Smooth muscle cell (in vitro differentiated cells): ENCODE data around the gene SCEL. TPM values are rescaled to one million over a fixed set of nuclear protein-coding genes. Genes with fewer than 3 reads are reported as not detected.

Experiments used
- DNase-seq: peaks from one replicate; lab custom pipeline; 2025; ENCODE audit not compliant: unreplicated experiment; lab: John Stamatoyannopoulos, UW
- H2AFZ ChIP-seq: fragments of 200-600 bp; sonication (generic); 2 replicates; pipeline ENCODE4 v1.6.0; 2016; ENCODE audit warnings: antibody characterized with exemption, low read depth, mild to moderate bottlenecking
- H3F3A ChIP-seq: fragments of 200-600 bp; sonication (generic); 2 replicates; pipeline ENCODE4 v1.6.0; 2017; ENCODE audit warnings: antibody characterized with exemption, low read depth
- H3K27ac ChIP-seq: fragments of 200-600 bp; sonication (generic); 2 replicates; pipeline ENCODE4 v1.5.1; 2016; ENCODE audit warnings: low read depth, mild to moderate bottlenecking
- H3K27me3 ChIP-seq: fragments of 200-600 bp; sonication (generic); 2 replicates; pipeline ENCODE4 v1.6.1; 2016; ENCODE audit warnings: low read depth, mild to moderate bottlenecking
- H3K36me3 ChIP-seq: fragments of 200-600 bp; sonication (generic); 2 replicates; pipeline ENCODE4 v1.5.1; 2016; ENCODE audit warnings: low read depth
- H3K4me1 ChIP-seq: fragments of 200-600 bp; sonication (generic); 2 replicates; pipeline ENCODE4 v1.5.1; 2016; ENCODE audit warnings: low read depth
- H3K4me2 ChIP-seq: fragments of 200-600 bp; sonication (generic); 2 replicates; pipeline ENCODE4 v1.6.0; 2016; ENCODE audit warnings: mild to moderate bottlenecking
- H3K4me3 ChIP-seq: fragments of 200-600 bp; sonication (generic); 2 replicates; pipeline ENCODE4 v1.5.1; 2016; ENCODE audit warnings: mild to moderate bottlenecking
- H3K79me2 ChIP-seq: fragments of 200-600 bp; sonication (generic); 2 replicates; pipeline ENCODE4 v1.6.0; 2016; ENCODE audit warnings: low read depth, mild to moderate bottlenecking
- H3K9ac ChIP-seq: fragments of 200-600 bp; sonication (generic); 2 replicates; pipeline ENCODE4 v1.6.0; 2016; ENCODE audit warnings: low read depth
- H3K9me3 ChIP-seq: fragments of 200-600 bp; sonication (generic); replicated peaks from 2 replicates; pipeline ENCODE4 v1.5.1; 2016; ENCODE audit warnings: low read depth
- H4K20me1 ChIP-seq: fragments of 200-600 bp; sonication (generic); 2 replicates; pipeline ENCODE4 v1.6.0; 2016; ENCODE audit warnings: low read depth
- CTCF ChIP-seq: fragments of 200-600 bp; sonication (generic); IDR thresholded peaks from 2 replicates; pipeline ENCODE4 v1.5.1; 2017; ENCODE audit warnings: borderline replicate concordance, mild to moderate bottlenecking, antibody characterized with exemption; ENCODE audit not compliant: insufficient read depth, poor library complexity, severe bottlenecking
- WGBS: methylation state at CpG from one replicate; pipeline ENCODE4 v1.1.7; 2016; ENCODE audit warnings: low lambda C conversion rate; 5-methylcytosine and 5-hydroxymethylcytosine counted together
- polyA plus RNA-seq: library from polyadenylated mRNA; unstranded; fragments of >200 nt; fragmentation: Nextera tagmentation; extraction: Ambion mirVana; gene quantifications from 2 replicates; pipeline ENCODE4 v1.2.1, GENCODE V29; 2016
- total RNA-seq: library from RNA; depleted of rRNA; stranded (reverse); fragments of >200 nt; gene quantifications from 2 replicates; pipeline ENCODE4 v1.2.3, GENCODE V29; 2014

Gene SCEL
- 4.3 TPM in 2 replicates for total RNA-seq
- polyA plus RNA-seq = 0.54 and 0.55 TPM in 2 replicates

GRCh38 chr13:77535448-77535847, at the start of gene SCEL:
TSS of gene SCEL (plus strand) at chr13:77535706. CDS start at chr13:77555876, 20,170 bp downstream.
- Histone ChIP-seq H2AFZ (no peak within 1 kb of the TSS), H3K27ac (peak within 1 kb of the TSS; percentile 43), H3K9ac (no peak within 1 kb of the TSS), H4K20me1 (no peaks in the 10 kb centered on the region), H3K4me2 (no peak within 1 kb of the TSS), H3F3A (no peaks in the 10 kb centered on the region), H3K27me3 (no peaks in the 10 kb centered on the region), H3K79me2 (no peaks in the 10 kb centered on the region), H3K36me3 (no peaks in the 10 kb centered on the region), H3K9me3 (no peaks in the 10 kb centered on the region), H3K4me1 (no peaks in the 10 kb centered on the region), H3K4me3 (no peak within 1 kb of the TSS)
- no peak for TF ChIP-seq CTCF
- DNase-seq = no peak
- 67% methylated on average over 1 of the region's 1 CpG for WGBS

- Histone ChIP-seq H3K36me3 (no peaks in the 10 kb centered on the region), H3F3A (no peaks in the 10 kb centered on the region), H3K4me2 (no peak overlapping the region), H3K4me3 (no peak overlapping the region), H3K9ac (no peak overlapping the region), H4K20me1 (no peaks in the 10 kb centered on the region), H3K79me2 (no peaks in the 10 kb centered on the region), H3K27ac (no peak overlapping the region), H3K4me1 (no peaks in the 10 kb centered on the region), H3K27me3 (no peaks in the 10 kb centered on the region), H2AFZ (no peak overlapping the region), H3K9me3 (no peaks in the 10 kb centered on the region)
- WGBS = 95% methylated on average over 4 of the region's 4 CpGs
- DNase-seq = no peak
- no peak for TF ChIP-seq CTCF
These were observed 45.8 kb upstream of the SCEL start for GRCh38 chr13:77489566-77490337.

- H3K4me2 ChIP-seq = no peak overlapping the region
- no peaks in the 10 kb centered on the region for H4K20me1 ChIP-seq
- TF ChIP-seq CTCF = peak; percentile 23
- no peak overlapping the region for H3K27ac ChIP-seq
- no peak overlapping the region for H3K4me3 ChIP-seq
- H2AFZ ChIP-seq = no peak overlapping the region
- WGBS = 69% methylated on average over 1 of the region's 1 CpG
- H3F3A ChIP-seq = no peaks in the 10 kb centered on the region
- H3K36me3 ChIP-seq = no peaks in the 10 kb centered on the region
- H3K9ac ChIP-seq = no peak overlapping the region
- no peak for DNase-seq
- no peaks in the 10 kb centered on the region for H3K4me1 ChIP-seq
- H3K9me3 ChIP-seq = no peaks in the 10 kb centered on the region
- no peaks in the 10 kb centered on the region for H3K79me2 ChIP-seq
- H3K27me3 ChIP-seq = no peaks in the 10 kb centered on the region
These were observed 42.5 kb upstream of the SCEL start for GRCh38 chr13:77492982-77493381.

- no peak overlapping the region for H3K4me3 ChIP-seq
- H3K27ac ChIP-seq = no peak overlapping the region
- DNase-seq = no peak
- H4K20me1 ChIP-seq = no peaks in the 10 kb centered on the region
- TF ChIP-seq CTCF = no peak
- H3K79me2 ChIP-seq = no peaks in the 10 kb centered on the region
- 81% methylated on average over 3 of the region's 3 CpGs for WGBS
- H3K4me2 ChIP-seq = no peak overlapping the region
- H3K9ac ChIP-seq = no peak overlapping the region
- no peaks in the 10 kb centered on the region for H3K4me1 ChIP-seq
- no peaks in the 10 kb centered on the region for H3F3A ChIP-seq
- H3K9me3 ChIP-seq = no peaks in the 10 kb centered on the region
- no peaks in the 10 kb centered on the region for H3K36me3 ChIP-seq
- H2AFZ ChIP-seq = no peak overlapping the region
- no peaks in the 10 kb centered on the region for H3K27me3 ChIP-seq
These were observed 41.3 kb upstream of the SCEL start for GRCh38 chr13:77494226-77494625.
